Hair follicular keratinocyte (primary cell): ENCODE measurements around the gene TPP2. TPM values are rescaled to one million over a fixed set of nuclear protein-coding genes. Genes with fewer than 3 reads are reported as not detected.

Source experiments
- total RNA-seq: library from RNA; depleted of rRNA; stranded (reverse); fragments of >200 nt; gene quantifications from 2 replicates; pipeline ENCODE4 v1.2.3, GENCODE V29; 2015

Gene TPP2
- 21.7 and 34.7 TPM in 2 replicates for total RNA-seq

GRCh38 chr13:102596147-102597028 is at the start of gene TPP2:
TPP2 (plus strand) TSS chr13:102596986; CDS start chr13:102597039, 53 bp downstream.

GRCh38 chr13:102694937-102695336 is 98.2 kb downstream of the TPP2 start, which contains the start of gene METTL21C:
METTL21C (minus strand) TSS chr13:102695044; CDS start chr13:102694498, 546 bp downstream.

Other genes with a start within 250 kb of the TPP2 start
- gene FGF14, start 194.9 kb upstream of the TPP2 start, total RNA-seq = not detected in 2 replicates
- gene METTL21C, start 98.1 kb downstream of the TPP2 start, total RNA-seq = not detected in 2 replicates
- gene TEX30, start 176.8 kb downstream of the TPP2 start, total RNA-seq = 14.3 and 25.5 TPM in 2 replicates
- gene POGLUT2, start 202.0 kb downstream of the TPP2 start, total RNA-seq = 7.2 and 10.1 TPM in 2 replicates
- gene BIVM, start 202.1 kb downstream of the TPP2 start, total RNA-seq = 14.4 and 16.9 TPM in 2 replicates
- 48.4 and 50.2 TPM in 2 replicates for gene ERCC5, start 249.0 kb downstream of the TPP2 start, total RNA-seq